HepG2 (cell line): ENCODE data around the gene LGR6. TPM values are rescaled to one million over a fixed set of nuclear protein-coding genes. Genes with fewer than 3 reads are reported as not detected.

Experiments
- ATAC-seq: fragments of 200-7000 bp; cut with Tn5 transposase; 3 replicates; pipeline ENCODE4 v1.9.1; 2020; ENCODE audit warnings: mild to moderate bottlenecking, moderate library complexity
- BruUV-seq: library from RNA; stranded (reverse); fragments of 400-500 nt; replicated peaks from 2 replicates; lab custom pipeline; 2021; lab: Mats Ljungman, UMichigan
- CTCF ChIA-PET: fragments of 300-600 bp; formaldehyde crosslinking; extraction: SDS; loops from one replicate; lab custom pipeline; 2021; ENCODE audit warnings: low total read pairs, inconsistent platforms, low intra/inter-chr PET ratio; lab: Yijun Ruan, JAX
- POLR2A ChIA-PET: fragments of 350-600 bp; sonication (Branson Sonifier 250); formaldehyde crosslinking; loops from one replicate; lab custom pipeline; 2020; ENCODE audit warnings: antibody characterized with exemption, inconsistent platforms; lab: Yijun Ruan, JAX
- DNase-seq: peaks from one replicate; pipeline ENCODE4 v3.0.0-alpha.2; 2015; ENCODE audit warnings: low spot score
- FAIRE-seq: peaks from 3 replicates; lab custom pipeline; 2011; peaks lifted over from hg19 to GRCh38; lab: Jason Lieb, UNC
- H2AFZ ChIP-seq: one replicate; pipeline ENCODE4 v1.6.1; 2011; ENCODE audit warnings: low read length, inconsistent platforms
- H3K27ac ChIP-seq: fragments of 300-600 bp; 3 replicates; pipeline ENCODE4 v1.8.0; 2011; ENCODE audit warnings: mixed run types, mild to moderate bottlenecking, mixed read lengths, low read length, inconsistent platforms; ENCODE audit not compliant: insufficient read depth; ENCODE audit errors: extremely low read length
- H3K27me3 ChIP-seq, 2 experiments: fragments of 200-600 bp in 1 of 2; 2 replicates in 1 of 2; 3 replicates in 1 of 2; pipeline versions ENCODE4 v1.6.0 to v1.8.0; 2011; ENCODE audit warnings: low read length in 2 of 2, mild to moderate bottlenecking in 2 of 2, moderate library complexity in 2 of 2, inconsistent platforms in 1 of 2; ENCODE audit not compliant: insufficient read depth in 2 of 2, control insufficient read depth in 1 of 2
- H3K36me3 ChIP-seq, 2 experiments: fragments of 200-600 bp in 1 of 2; replicated peaks in 1 of 2; 2 replicates in 1 of 2; 3 replicates in 1 of 2; pipeline versions ENCODE4 v1.5.1 to v1.8.0; 2011; ENCODE audit warnings: low read length in 2 of 2, inconsistent platforms in 1 of 2; ENCODE audit not compliant: insufficient read depth in 2 of 2, control insufficient read depth in 1 of 2
- H3K4me1 ChIP-seq: 2 replicates; pipeline ENCODE4 v1.5.1; 2012; ENCODE audit warnings: low read length, inconsistent platforms; ENCODE audit not compliant: insufficient read depth
- H3K4me2 ChIP-seq: 2 replicates; pipeline ENCODE4 v1.6.0; 2011; ENCODE audit warnings: low read depth, low read length, inconsistent platforms
- H3K4me3 ChIP-seq, 3 experiments: fragments of 200-600 bp in 1 of 3; sonication (generic), shearing (Covaris generic) in 1 of 3; replicated peaks in 1 of 3; 2 replicates each; pipeline ENCODE4 v1.5.1; 2011 to 2016; ENCODE audit warnings: low read length in 3 of 3, inconsistent platforms in 2 of 3, low read depth in 2 of 3, mild to moderate bottlenecking in 2 of 3, control low read depth in 1 of 3, mixed read lengths in 1 of 3; ENCODE audit not compliant: insufficient read depth in 1 of 3
- H3K79me2 ChIP-seq: one replicate; pipeline ENCODE4 v1.6.1; 2011; ENCODE audit warnings: low read length, inconsistent platforms; ENCODE audit not compliant: insufficient read depth
- H3K9ac ChIP-seq: 2 replicates; pipeline ENCODE4 v1.6.0; 2011; ENCODE audit warnings: mild to moderate bottlenecking, low read depth, low read length, inconsistent platforms; ENCODE audit not compliant: insufficient read depth
- H3K9me3 ChIP-seq: 2 replicates; pipeline ENCODE4 v1.5.1; 2012; ENCODE audit warnings: mild to moderate bottlenecking, low read length
- H4K20me1 ChIP-seq: 2 replicates; pipeline ENCODE4 v1.6.0; 2011; ENCODE audit warnings: inconsistent platforms, mild to moderate bottlenecking, low read length, moderate library complexity; ENCODE audit not compliant: insufficient read depth
- CREB1 ChIP-seq, 2 experiments: fragments of 450-650 bp in 1 of 2; IDR thresholded peaks; 2 replicates each; pipeline ENCODE4 v1.6.1; 2016 to 2017; ENCODE audit warnings: control low read depth in 1 of 2, mild to moderate bottlenecking in 1 of 2, missing compliant biosample characterization in 1 of 2, missing genetic modification characterization in 1 of 2
- KDM4B ChIP-seq: sonication (generic); formaldehyde crosslinking; IDR thresholded peaks from 2 replicates; pipeline ENCODE4 v1.4.0; 2020; ENCODE audit warnings: missing genetic modification reagents
- KLF13 ChIP-seq: sonication (generic); formaldehyde crosslinking; IDR thresholded peaks from 2 replicates; pipeline ENCODE4 v1.4.0; 2020; ENCODE audit warnings: mild to moderate bottlenecking, missing genetic modification reagents
- STAT5B ChIP-seq: sonication (generic); formaldehyde crosslinking; IDR thresholded peaks from 2 replicates; pipeline ENCODE4 v1.4.0; 2020; ENCODE audit warnings: missing genetic modification reagents
- WGBS: methylation state at CpG from one replicate; pipeline ENCODE4 v1.1.6; 2017; ENCODE audit warnings: low lambda C conversion rate; 5-methylcytosine and 5-hydroxymethylcytosine counted together
- in situ Hi-C: cut with HindIII; loops from 2 replicates; pipeline ENCODE4 v1.10.0; 2017; ENCODE audit warnings: low pct_unique_long_range_greater_than_20kb; ENCODE audit not compliant: extremely low pct_ligation_motif_present
- intact Hi-C: fragments of 100-400 bp; cut with micrococcal nuclease; formaldehyde crosslinking; loops from one replicate; pipeline ENCODE4 v1.10.0; 2022; ENCODE audit not compliant: unreplicated experiment
- polyA plus RNA-seq, 8 experiments: library from polyadenylated mRNA; depleted of rRNA in 3 of 8; stranded (reverse) in 7 of 8; unstranded in 1 of 8; fragments of >200 nt; fragmentation: Illumina TruSeq in 4 of 8; extraction: Trizol in 4 of 8; gene quantifications; 2 replicates each; pipeline versions ENCODE4 v1.2.1 to v1.2.3, GENCODE V29; 2011 to 2016; ENCODE audit warnings: low read depth in 4 of 8, missing spikeins in 1 of 8, mixed read lengths in 1 of 8; ENCODE audit not compliant: insufficient read depth in 1 of 8
- total RNA-seq, 5 experiments: library from RNA; depleted of rRNA; stranded (reverse); fragments of >200 nt; fragmentation: Illumina TruSeq; extraction: Trizol; gene quantifications; 2 replicates each; pipeline ENCODE4 v1.2.3, GENCODE V29; 2016; ENCODE audit warnings: low read depth in 1 of 5
- TF ChIP-seq, protein P1 (sequence below), 2 experiments: sonication (generic) in 1 of 2; formaldehyde crosslinking in 1 of 2; IDR thresholded peaks; 2 replicates each; pipeline versions ENCODE4 v1.4.0 to v1.6.1; 2018 to 2020; ENCODE audit warnings: missing genetic modification reagents in 2 of 2, borderline replicate concordance in 1 of 2, low read depth in 1 of 2, mild to moderate bottlenecking in 1 of 2, missing biosample characterization in 1 of 2

The LGR6 gene
- total and polyA plus RNA-seq, 2 of the 13 experiments (the other 11 are each of a cell fraction or from before 2014, with no cell fraction given), result 0.07 TPM; not detected in 1

DNA sequence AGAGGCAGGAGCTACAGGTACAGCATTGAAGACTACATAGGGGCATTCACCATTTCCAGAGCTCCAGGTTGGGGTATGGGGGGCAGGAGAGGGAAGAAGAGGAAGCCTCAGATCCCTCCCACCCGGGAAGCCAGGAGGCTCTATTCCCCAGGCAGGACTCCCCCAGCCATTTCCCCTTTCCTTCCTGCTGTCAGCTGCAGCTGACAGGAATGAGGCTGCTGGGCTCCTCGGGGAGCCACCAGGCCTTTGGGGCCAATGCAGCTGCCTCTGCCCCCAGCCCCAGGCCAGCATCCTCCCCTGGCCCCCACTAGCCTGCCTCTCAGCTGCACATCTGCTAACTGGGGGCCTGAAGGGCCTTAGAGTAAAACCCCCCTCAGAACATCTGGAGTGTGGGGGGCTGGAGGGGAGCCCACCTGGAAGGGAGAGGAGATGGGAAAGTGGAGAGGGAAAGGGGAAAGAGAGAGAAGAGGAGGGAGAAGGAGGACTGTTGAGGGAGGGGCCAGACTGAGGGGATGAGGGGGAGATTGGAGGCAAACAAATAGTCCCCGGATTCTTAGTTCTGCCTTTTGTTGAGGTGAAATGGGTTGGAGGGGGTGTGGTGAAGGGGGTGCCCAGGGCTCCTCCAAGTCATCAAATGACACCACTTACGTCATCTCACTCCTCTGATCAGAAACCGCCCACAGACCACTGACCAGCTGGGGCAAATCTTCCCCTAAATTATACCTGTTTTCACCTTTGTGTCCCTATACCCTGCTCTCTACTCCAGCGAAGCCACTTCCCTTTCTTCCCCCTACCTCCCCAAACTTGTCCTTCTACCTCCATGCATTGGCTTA, 58.0 kb downstream of the LGR6 start:
- Histone ChIP-seq H3K4me2 (no peak overlapping the region), H3K27ac (no peak overlapping the region), H3K36me3 (no peaks in the 10 kb centered on the region), H3K9me3 (no peaks in the 10 kb centered on the region), H3K9ac (no peak overlapping the region), H3K4me1 (0 out of 2 replicates have a peak, but pooled peaks cover 6% of the 10 kb centered on the region), H2AFZ (no peak overlapping the region), H3K79me2 (no peaks in the 10 kb centered on the region), H4K20me1 (no peaks in the 10 kb centered on the region), H3K27me3 (peaks cover 2 to 30% of the 10 kb centered on the region in 2 experiments; a peak in 4 of 5 replicates), H3K4me3 (no peak overlapping the region)
- FAIRE-seq, result no peak
- TF ChIP-seq KDM4B (CRISPR knock-in tag) (no peak), STAT5B (no peak), CREB1 (IDR thresholded peaks at IDR 0.05) (peak; percentile 54), CREB1 (CRISPR knock-in tag; IDR thresholded peaks at IDR 0.05) (no peak), KLF13 (CRISPR knock-in tag) (no peak)
- TF ChIP-seq, protein P1, sequence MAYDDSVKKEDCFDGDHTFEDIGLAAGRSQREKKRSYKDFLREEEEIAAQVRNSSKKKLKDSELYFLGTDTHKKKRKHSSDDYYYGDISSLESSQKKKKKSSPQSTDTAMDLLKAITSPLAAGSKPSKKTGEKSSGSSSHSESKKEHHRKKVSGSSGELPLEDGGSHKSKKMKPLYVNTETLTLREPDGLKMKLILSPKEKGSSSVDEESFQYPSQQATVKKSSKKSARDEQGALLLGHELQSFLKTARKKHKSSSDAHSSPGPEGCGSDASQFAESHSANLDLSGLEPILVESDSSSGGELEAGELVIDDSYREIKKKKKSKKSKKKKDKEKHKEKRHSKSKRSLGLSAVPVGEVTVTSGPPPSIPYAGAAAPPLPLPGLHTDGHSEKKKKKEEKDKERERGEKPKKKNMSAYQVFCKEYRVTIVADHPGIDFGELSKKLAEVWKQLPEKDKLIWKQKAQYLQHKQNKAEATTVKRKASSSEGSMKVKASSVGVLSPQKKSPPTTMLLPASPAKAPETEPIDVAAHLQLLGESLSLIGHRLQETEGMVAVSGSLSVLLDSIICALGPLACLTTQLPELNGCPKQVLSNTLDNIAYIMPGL (CRISPR knock-in tag; IDR thresholded peaks at IDR 0.05; ENCODE audit: borderline replicate concordance in 1 of 2, low read depth in 1 of 2), result no peak
- ChIA-PET POLR2A (no interaction called here), CTCF (no interaction called here)
- 8% methylated on average over 6 of the region's 6 CpGs for WGBS
- no TSS peak for BruUV-seq
- ATAC-seq, result no peak
- in situ Hi-C loops, result no loop called here
- intact Hi-C loops, result no loop called here
- DNase-seq, result no peak
